RWPE2 (cell line): Measurements from ENCODE around the gene TAS2R1.

Source experiments
- ATAC-seq: fragments of 200-7000 bp; cut with Tn5 transposase; 3 replicates; pipeline ENCODE4 v1.9.1; 2021; ENCODE audit warnings: low read depth
- DNase-seq: peaks from one replicate; pipeline ENCODE4 v3.0.0-alpha.2; 2020; ENCODE audit warnings: low spot score
- H3K27ac ChIP-seq: fragments of 450-650 bp; 2 replicates; pipeline ENCODE4 v1.5.1; 2017; ENCODE audit warnings: mild to moderate bottlenecking; ENCODE audit not compliant: poor library complexity, severe bottlenecking
- H3K27me3 ChIP-seq: fragments of 250-450 bp; sonication (Bioruptor Pico); 2 replicates; pipeline ENCODE4 v1.5.1; 2021; ENCODE audit warnings: mild to moderate bottlenecking, moderate library complexity; ENCODE audit not compliant: insufficient read depth, poor library complexity, severe bottlenecking
- H3K36me3 ChIP-seq: fragments of 250-450 bp; sonication (Bioruptor Pico); 2 replicates; pipeline ENCODE4 v1.5.1; 2020; ENCODE audit warnings: low read depth, mild to moderate bottlenecking, moderate library complexity
- H3K4me1 ChIP-seq: fragments of 250-450 bp; sonication (Bioruptor Pico); 2 replicates; pipeline ENCODE4 v1.5.1; 2021; ENCODE audit warnings: mild to moderate bottlenecking, moderate library complexity; ENCODE audit not compliant: insufficient read depth, poor library complexity, severe bottlenecking
- H3K4me3 ChIP-seq: fragments of 250-450 bp; sonication (Bioruptor Pico); 2 replicates; pipeline ENCODE4 v1.5.1; 2021; ENCODE audit warnings: mild to moderate bottlenecking, moderate library complexity; ENCODE audit not compliant: severe bottlenecking
- H3K9me3 ChIP-seq: fragments of 250-450 bp; sonication (Bioruptor Pico); 2 replicates; pipeline ENCODE4 v1.5.1; 2021; ENCODE audit warnings: mild to moderate bottlenecking, moderate library complexity; ENCODE audit not compliant: severe bottlenecking
- TF ChIP-seq, protein P1 (sequence below): fragments of 450-650 bp; IDR thresholded peaks from one replicate; pipeline ENCODE4 v1.5.1; 2017; ENCODE audit warnings: mild to moderate bottlenecking, moderate library complexity; ENCODE audit not compliant: poor library complexity, severe bottlenecking

TAS2R1 gene

DNA sequence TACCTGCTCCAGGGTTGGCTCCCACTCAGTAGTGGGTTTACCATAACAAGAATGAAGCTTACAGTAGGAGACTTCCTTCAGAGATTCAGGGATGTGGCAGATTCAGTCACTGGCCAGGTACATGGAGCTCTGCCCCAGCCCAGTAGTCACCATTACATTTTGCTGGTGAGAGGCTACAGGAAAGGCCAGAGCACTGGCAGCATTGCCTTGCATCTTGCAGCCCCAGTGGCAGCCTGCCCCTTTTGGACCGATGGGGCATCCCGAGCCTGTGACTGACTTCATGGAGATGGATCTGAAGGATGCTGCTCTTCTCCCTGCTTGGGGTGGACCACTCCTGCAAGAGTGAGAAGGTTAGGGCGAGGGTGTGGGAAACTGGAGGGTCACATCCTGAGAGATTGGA, 16.8 kb downstream of the TAS2R1 start:
- Histone ChIP-seq H3K36me3 (no peaks in the 10 kb centered on the region), H3K4me1 (no peaks in the 10 kb centered on the region), H3K4me3 (no peak overlapping the region), H3K27ac (no peak overlapping the region), H3K27me3 (no peaks in the 10 kb centered on the region), H3K9me3 (no peaks in the 10 kb centered on the region)
- ATAC-seq (no peak), DNase-seq (no peak)
- TF ChIP-seq, protein P1, sequence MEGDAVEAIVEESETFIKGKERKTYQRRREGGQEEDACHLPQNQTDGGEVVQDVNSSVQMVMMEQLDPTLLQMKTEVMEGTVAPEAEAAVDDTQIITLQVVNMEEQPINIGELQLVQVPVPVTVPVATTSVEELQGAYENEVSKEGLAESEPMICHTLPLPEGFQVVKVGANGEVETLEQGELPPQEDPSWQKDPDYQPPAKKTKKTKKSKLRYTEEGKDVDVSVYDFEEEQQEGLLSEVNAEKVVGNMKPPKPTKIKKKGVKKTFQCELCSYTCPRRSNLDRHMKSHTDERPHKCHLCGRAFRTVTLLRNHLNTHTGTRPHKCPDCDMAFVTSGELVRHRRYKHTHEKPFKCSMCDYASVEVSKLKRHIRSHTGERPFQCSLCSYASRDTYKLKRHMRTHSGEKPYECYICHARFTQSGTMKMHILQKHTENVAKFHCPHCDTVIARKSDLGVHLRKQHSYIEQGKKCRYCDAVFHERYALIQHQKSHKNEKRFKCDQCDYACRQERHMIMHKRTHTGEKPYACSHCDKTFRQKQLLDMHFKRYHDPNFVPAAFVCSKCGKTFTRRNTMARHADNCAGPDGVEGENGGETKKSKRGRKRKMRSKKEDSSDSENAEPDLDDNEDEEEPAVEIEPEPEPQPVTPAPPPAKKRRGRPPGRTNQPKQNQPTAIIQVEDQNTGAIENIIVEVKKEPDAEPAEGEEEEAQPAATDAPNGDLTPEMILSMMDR: no peak

DNA sequence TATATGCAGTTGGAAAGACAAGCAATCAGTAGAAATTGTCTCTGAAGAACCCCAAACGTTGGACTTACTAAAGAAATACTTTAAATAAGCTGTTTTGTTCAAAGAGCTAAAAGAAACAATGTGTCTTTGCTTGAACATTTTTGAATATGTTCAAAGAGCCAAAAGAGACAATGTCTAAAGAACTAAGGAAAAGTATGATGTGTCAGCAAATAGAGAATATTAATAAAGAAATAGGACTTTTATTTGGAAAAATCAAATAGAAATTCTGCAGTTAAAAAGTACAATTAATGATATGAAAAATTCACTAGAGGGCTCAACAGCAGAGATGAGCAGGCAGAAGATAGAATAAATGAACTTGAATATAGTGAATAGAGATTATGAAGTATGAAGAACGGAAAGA, 19.2 kb downstream of the TAS2R1 start:
- ATAC-seq: no peak
- Histone ChIP-seq H3K27me3 (no peaks in the 10 kb centered on the region), H3K9me3 (no peaks in the 10 kb centered on the region), H3K36me3 (no peaks in the 10 kb centered on the region), H3K4me1 (no peaks in the 10 kb centered on the region), H3K27ac (no peak overlapping the region), H3K4me3 (no peak overlapping the region)
- TF ChIP-seq, protein P1: no peak
- no peak for DNase-seq

DNA sequence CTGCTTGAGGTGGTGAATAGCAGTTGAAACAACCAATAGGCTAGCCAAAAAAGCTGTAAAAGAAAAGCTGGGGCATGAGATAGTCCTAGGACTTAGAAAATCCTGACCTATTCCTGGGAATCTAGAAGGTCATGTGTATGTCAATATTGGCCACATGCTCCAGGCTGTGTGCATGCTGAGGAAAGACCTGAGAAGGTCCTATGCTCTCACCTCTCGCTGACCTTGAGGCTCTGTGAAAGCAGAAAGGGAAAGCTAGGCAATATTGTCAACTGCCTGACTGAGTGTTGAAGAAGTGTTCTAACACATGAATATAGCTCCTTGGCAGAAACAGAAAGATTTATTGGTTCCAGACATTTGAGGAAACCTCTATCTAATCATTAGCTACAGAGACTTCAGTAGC, 19.8 kb downstream of the TAS2R1 start:
- Histone ChIP-seq H3K4me3 (no peak overlapping the region), H3K27me3 (no peaks in the 10 kb centered on the region), H3K36me3 (no peaks in the 10 kb centered on the region), H3K27ac (no peak overlapping the region), H3K4me1 (no peaks in the 10 kb centered on the region), H3K9me3 (no peaks in the 10 kb centered on the region)
- no peak for DNase-seq
- no peak for ATAC-seq
- TF ChIP-seq, protein P1: no peak

DNA sequence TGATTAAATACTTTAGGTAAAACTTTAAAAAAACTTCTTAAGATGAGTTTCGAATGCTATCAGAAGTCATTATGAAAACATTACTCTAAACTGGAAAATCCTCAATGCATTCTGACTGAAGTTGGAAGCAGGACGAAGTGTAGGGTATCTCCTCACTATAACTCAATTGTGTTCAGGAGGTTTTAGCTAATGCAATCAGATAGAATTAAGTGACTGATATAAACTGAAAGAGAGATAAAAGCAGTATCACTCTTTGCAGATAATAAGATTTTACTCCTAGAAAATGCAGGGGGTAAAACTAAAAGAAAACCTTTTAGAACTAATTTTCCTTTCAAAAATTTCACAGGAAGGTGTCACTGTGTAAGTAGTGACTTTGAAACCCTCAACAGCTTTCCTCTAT, 22.1 kb downstream of the TAS2R1 start:
- no peak overlapping the region for H3K4me3 ChIP-seq
- TF ChIP-seq, protein P1: no peak
- no peaks in the 10 kb centered on the region for H3K9me3 ChIP-seq
- no peak for ATAC-seq
- H3K27ac ChIP-seq: no peak overlapping the region
- H3K27me3 ChIP-seq: no peaks in the 10 kb centered on the region
- DNase-seq: no peak
- no peaks in the 10 kb centered on the region for H3K4me1 ChIP-seq
- H3K36me3 ChIP-seq: no peaks in the 10 kb centered on the region

DNA sequence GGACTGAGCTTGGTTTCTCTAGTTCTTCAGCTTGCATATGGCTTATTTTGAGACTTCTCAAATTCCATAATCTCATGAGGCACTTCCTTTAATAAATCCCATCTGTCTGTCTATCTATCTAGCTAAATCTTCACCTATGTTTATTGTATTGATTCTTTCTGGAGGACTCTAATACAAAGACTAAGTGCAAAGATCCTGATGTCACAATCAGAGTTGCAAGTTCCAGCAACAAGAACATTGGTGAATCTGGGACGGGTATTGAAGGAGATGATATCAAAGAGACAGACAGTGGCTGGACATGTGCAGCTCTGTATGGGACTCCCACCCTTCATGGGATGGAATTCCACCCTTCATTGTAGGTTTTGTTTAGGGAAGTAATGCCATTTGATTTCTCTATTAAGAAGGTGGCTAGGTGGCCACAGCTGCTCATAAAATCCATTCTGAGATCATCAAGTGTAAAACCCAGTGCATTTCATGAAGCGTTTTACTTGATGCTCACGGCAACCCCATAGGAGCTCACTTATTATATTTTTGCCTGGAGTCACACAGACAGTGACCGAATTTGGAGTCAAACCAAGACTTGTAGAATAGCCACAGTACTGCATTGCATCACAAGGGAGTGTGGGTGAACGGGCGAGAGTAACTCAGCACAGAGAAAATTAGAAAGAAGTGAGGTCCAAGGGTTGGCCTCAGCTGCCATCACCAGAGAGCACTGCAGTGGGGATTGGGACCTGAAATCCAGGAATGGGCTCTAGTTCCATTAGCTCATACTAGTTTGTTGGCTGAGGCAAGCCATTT, 24.9 kb downstream of the TAS2R1 start:
- Histone ChIP-seq H3K36me3 (no peaks in the 10 kb centered on the region), H3K9me3 (no peaks in the 10 kb centered on the region), H3K27ac (no peak overlapping the region), H3K27me3 (no peaks in the 10 kb centered on the region), H3K4me3 (no peak overlapping the region), H3K4me1 (no peaks in the 10 kb centered on the region)
- TF ChIP-seq, protein P1: no peak
- no peak for ATAC-seq
- no peak for DNase-seq
